ENCODE measurements around the gene INPP5B.

- TF ChIP-seq CTCF (IDR thresholded peaks at IDR 0.05) (no peak), SP1 (CRISPR knock-in tag; conservative IDR thresholded peaks at IDR 0.05) (no peak), NFYB (CRISPR knock-in tag; conservative IDR thresholded peaks at IDR 0.05; ENCODE audit: low read depth) (no peak)
These were observed 23.9 kb downstream of the INPP5B start for GRCh38 chr1:37922767-37923550.
